GM12878 (cell line): ENCODE measurements around the gene CENPP. TPM values are rescaled to one million over a fixed set of nuclear protein-coding genes. Genes with fewer than 3 reads are reported as not detected.

ENCODE experiments used
- ATAC-seq: fragments of 200-7000 bp; cut with Tn5 transposase; 3 replicates; pipeline ENCODE4 v1.9.1; 2020; ENCODE audit warnings: mild to moderate bottlenecking, moderate library complexity
- BruUV-seq: library from RNA; stranded (reverse); fragments of 400-500 nt; replicated peaks from 2 replicates; lab custom pipeline; 2021; lab: Mats Ljungman, UMichigan
- CTCF ChIA-PET: fragments of 300-600 bp; sonication (Branson Sonifier 250); formaldehyde crosslinking; extraction: SDS; loops from one replicate; lab custom pipeline; 2021; ENCODE audit warnings: inconsistent platforms; lab: Yijun Ruan, JAX
- POLR2A ChIA-PET: fragments of 350-600 bp; formaldehyde crosslinking; extraction: SDS; loops from one replicate; lab custom pipeline; 2021; ENCODE audit warnings: inconsistent platforms; lab: Charles Lee
- RAD21 ChIA-PET: fragments of 300-600 bp; sonication (Branson Sonifier 250); formaldehyde crosslinking; loops from one replicate; lab custom pipeline; 2023; ENCODE audit warnings: antibody characterized with exemption; ENCODE audit not compliant: unreplicated experiment; lab: Charles Lee
- SMC1A ChIA-PET: fragments of 300-600 bp; sonication (Branson Sonifier 250); formaldehyde crosslinking; loops from one replicate; lab custom pipeline; 2023; ENCODE audit not compliant: unreplicated experiment, uncharacterized antibody; lab: Charles Lee
- DNase-seq: peaks from one replicate; pipeline ENCODE4 v3.0.0-alpha.2; 2011; ENCODE audit warnings: low read depth, low spot score
- FAIRE-seq: peaks from 3 replicates; lab custom pipeline; 2011; peaks lifted over from hg19 to GRCh38; lab: Jason Lieb, UNC
- H2AFZ ChIP-seq: 2 replicates; pipeline ENCODE4 v1.6.0; 2011; ENCODE audit warnings: low read depth, low read length, control low read depth; ENCODE audit not compliant: control insufficient read depth
- H3K27ac ChIP-seq: 2 replicates; pipeline ENCODE4 v1.5.1; 2011; ENCODE audit warnings: control low read depth; ENCODE audit not compliant: control insufficient read depth, insufficient read depth
- H3K27me3 ChIP-seq, 2 experiments: replicated peaks in 1 of 2; 2 replicates each; pipeline versions ENCODE4 v1.6.0 to v1.6.1; 2011; ENCODE audit warnings: low read length in 1 of 2; ENCODE audit not compliant: control insufficient read depth in 2 of 2, insufficient read depth in 2 of 2
- H3K36me3 ChIP-seq, 2 experiments: 2 replicates each; pipeline ENCODE4 v1.5.1; 2011; ENCODE audit warnings: low read length in 1 of 2; ENCODE audit not compliant: control insufficient read depth in 2 of 2, insufficient read depth in 2 of 2
- H3K4me1 ChIP-seq: 2 replicates; pipeline ENCODE4 v1.6.1; 2011; ENCODE audit warnings: mild to moderate bottlenecking, low read length, moderate library complexity, mixed read lengths; ENCODE audit not compliant: control insufficient read depth, insufficient read depth
- H3K4me2 ChIP-seq: 2 replicates; pipeline ENCODE4 v1.6.0; 2011; ENCODE audit warnings: control low read depth; ENCODE audit not compliant: control insufficient read depth, insufficient read depth
- H3K4me3 ChIP-seq: fragments of 200-600 bp; sonication (generic); 2 replicates; pipeline ENCODE4 v1.5.1; 2016
- H3K79me2 ChIP-seq: 2 replicates; pipeline ENCODE4 v1.6.0; 2011; ENCODE audit warnings: low read length; ENCODE audit not compliant: control insufficient read depth, insufficient read depth
- H3K9ac ChIP-seq: 2 replicates; pipeline ENCODE4 v1.8.0; 2011; ENCODE audit warnings: low read length, control low read depth, mixed read lengths; ENCODE audit not compliant: control insufficient read depth, insufficient read depth
- H3K9me3 ChIP-seq: replicated peaks from 3 replicates; pipeline ENCODE4 v1.5.1; 2011; ENCODE audit warnings: mild to moderate bottlenecking, low read length; ENCODE audit not compliant: control insufficient read depth, insufficient read depth
- H4K20me1 ChIP-seq: 2 replicates; pipeline ENCODE4 v1.6.0; 2011; ENCODE audit not compliant: control insufficient read depth, insufficient read depth
- CBFB ChIP-seq: IDR thresholded peaks from 2 replicates; pipeline ENCODE4 v1.6.1; 2016; ENCODE audit warnings: antibody characterized with exemption, low read depth
- CEBPB ChIP-seq, 2 experiments: fragments of 150-350 bp in 1 of 2; IDR thresholded peaks; 2 replicates each; pipeline ENCODE4 v1.6.1; 2012 to 2014; ENCODE audit warnings: low read depth in 2 of 2, low read length in 2 of 2, borderline replicate concordance in 1 of 2, inconsistent platforms in 1 of 2
- EED ChIP-seq: sonication (generic); IDR thresholded peaks from 2 replicates; pipeline ENCODE4 v1.6.1; 2016; ENCODE audit warnings: antibody characterized with exemption, low read depth
- HCFC1 ChIP-seq: fragments of 150-350 bp; IDR thresholded peaks from 2 replicates; pipeline ENCODE4 v1.6.1; 2014; ENCODE audit warnings: low read length
- KAT2A ChIP-seq: conservative IDR thresholded peaks from 2 replicates; pipeline ENCODE4 v1.6.1; 2011; ENCODE audit warnings: low read depth, low read length; ENCODE audit not compliant: control insufficient read depth
- KDM1A ChIP-seq: fragments of 200-600 bp; sonication (generic); IDR thresholded peaks from 2 replicates; pipeline ENCODE4 v1.6.1; 2016; ENCODE audit warnings: borderline replicate concordance
- MLLT1 ChIP-seq: fragments of 450-650 bp; IDR thresholded peaks from 2 replicates; pipeline ENCODE4 v1.6.1; 2016; ENCODE audit warnings: mild to moderate bottlenecking
- NFXL1 ChIP-seq: fragments of 450-650 bp; IDR thresholded peaks from 2 replicates; pipeline ENCODE4 v1.6.1; 2017; ENCODE audit warnings: antibody characterized with exemption, mild to moderate bottlenecking, borderline replicate concordance
- POU2F2 ChIP-seq: IDR thresholded peaks from 3 replicates; pipeline ENCODE4 v1.6.1; 2011; ENCODE audit warnings: low read depth, mild to moderate bottlenecking, low read length, borderline replicate concordance
- RAD21 ChIP-seq: IDR thresholded peaks from 2 replicates; pipeline ENCODE4 v1.6.1; 2011; ENCODE audit warnings: mild to moderate bottlenecking, low read depth, low read length, moderate library complexity; ENCODE audit not compliant: insufficient read depth
- YY1 ChIP-seq: IDR thresholded peaks from 2 replicates; pipeline ENCODE4 v1.6.1; 2011; ENCODE audit warnings: low read depth, mild to moderate bottlenecking, low read length
- ZSCAN29 ChIP-seq: fragments of 450-650 bp; IDR thresholded peaks from 2 replicates; pipeline ENCODE4 v1.6.1; 2017; ENCODE audit warnings: mild to moderate bottlenecking, moderate library complexity
- WGBS: methylation state at CpG from one replicate; pipeline ENCODE4 v1.1.6; 2016; ENCODE audit warnings: low lambda C conversion rate; ENCODE audit not compliant: insufficient replicate concordance, insufficient coverage; ENCODE audit errors: missing lambda C conversion rate; 5-methylcytosine and 5-hydroxymethylcytosine counted together
- in situ Hi-C: fragments of 300-500 bp; cut with MboI; formaldehyde crosslinking; loops from 9 replicates; pipeline ENCODE4 v1.14.3; 2018; ENCODE audit warnings: mixed read lengths
- intact Hi-C: fragments of 100-400 bp; cut with micrococcal nuclease; formaldehyde crosslinking; loops from one replicate; pipeline ENCODE4 v1.14.2; 2022; ENCODE audit not compliant: unreplicated experiment
- polyA plus RNA-seq, 11 experiments: library from polyadenylated mRNA; depleted of rRNA in 4 of 11; unstranded in 6 of 11; stranded (reverse) in 5 of 11; fragments of >200 nt; fragmentation: Nextera tagmentation in 4 of 11; fragmentation: Illumina TruSeq in 1 of 11; extraction: Ambion mirVana in 4 of 11; extraction: Trizol in 1 of 11; gene quantifications; 1 replicate in 1 of 11; 2 replicates in 10 of 11; pipeline versions ENCODE4 v1.2.1 to v1.2.3, GENCODE V29; 2011 to 2016; ENCODE audit warnings: inconsistent platforms in 2 of 11, missing spikeins in 2 of 11, low read depth in 1 of 11
- total RNA-seq, 4 experiments: library from RNA; depleted of rRNA in 3 of 4; stranded (reverse); fragments of >200 nt in 3 of 4; fragmentation: Illumina TruSeq in 1 of 4; extraction: Trizol in 1 of 4; gene quantifications; 2 replicates each; pipeline versions ENCODE4 v1.2.1 to v1.2.3, GENCODE V29; 2013 to 2021
- TF ChIP-seq, protein P1 (sequence below): fragments of 450-650 bp; IDR thresholded peaks from 2 replicates; pipeline ENCODE4 v1.6.1; 2017; ENCODE audit warnings: mild to moderate bottlenecking, low read depth, inconsistent platforms; ENCODE audit not compliant: poor library complexity, severe bottlenecking

CENPP gene
- total and polyA plus RNA-seq, 10 of the 15 experiments (the other 5 are each of a cell fraction or from before 2014, with no cell fraction given) = 9.4 to 31.4 (median 19.8) TPM

GRCh38 chr9:92333282-92333634, 7.5 kb downstream of the CENPP start:
- Histone ChIP-seq H3K4me2 (no peak overlapping the region), H3K36me3 (peaks cover 0 to 5% of the 10 kb centered on the region in 2 experiments; a peak in 3 of 4 replicates), H3K27me3 (no peaks in the 10 kb centered on the region), H4K20me1 (no peaks in the 10 kb centered on the region), H3K9ac (no peak overlapping the region), H3K27ac (no peak overlapping the region), H3K4me1 (no peaks in the 10 kb centered on the region; the same call in 1 of the 2 replicates), H3K79me2 (peaks cover 1% of the 10 kb centered on the region; the same call in 1 of the 2 replicates), H3K4me3 (no peak overlapping the region), H2AFZ (no peak overlapping the region), H3K9me3 (no peaks in the 10 kb centered on the region)
- WGBS = 100% methylated on average over 2 of the region's 2 CpGs
- FAIRE-seq = no peak
- POLR2A ChIA-PET = no interaction called here
- in situ Hi-C loops = no loop called here
- BruUV-seq = no TSS peak
- ATAC-seq = no peak
- intact Hi-C loops = no loop called here
- SMC1A ChIA-PET = interaction anchor here (0.9 to 1.1 kb wide), 4 partner anchors 9 to 185 kb away, joined by 3 to 4 read pairs (median 3); no protein-coding TSS in a partner anchor
- CTCF ChIA-PET = interaction anchor here (0.6 to 1.5 kb wide), 3 partner anchors 10 to 193 kb away, joined by 4 to 5 read pairs (median 4); no protein-coding TSS in a partner anchor
- TF ChIP-seq CBFB = no peak
- RAD21 ChIA-PET = no interaction called here
- no peak for DNase-seq

- BruUV-seq = no TSS peak
- FAIRE-seq = no peak
- in situ Hi-C loops = no loop called here
These were observed 15.8 kb downstream of the CENPP start for GRCh38 chr9:92341578-92341977.

More at GRCh38 chr9:92341578-92341977, 15.8 kb downstream of the CENPP start:
- H2AFZ ChIP-seq = no peak overlapping the region
- H3K27me3 ChIP-seq = no peaks in the 10 kb centered on the region
- peaks cover 6% of the 10 kb centered on the region; the same call in 1 of the 3 replicates for H3K9me3 ChIP-seq
- no peak for ATAC-seq
- intact Hi-C loops = no loop called here
- WGBS = 89% methylated on average over 1 of the region's 1 CpG
- H3K4me3 ChIP-seq = no peak overlapping the region
- RAD21 ChIA-PET = no interaction called here
- SMC1A ChIA-PET = no interaction called here
- H3K4me1 ChIP-seq = no peaks in the 10 kb centered on the region
- no peak overlapping the region for H3K4me2 ChIP-seq
- H4K20me1 ChIP-seq = no peaks in the 10 kb centered on the region
- H3K9ac ChIP-seq = no peak overlapping the region
- peaks cover 4 to 21% of the 10 kb centered on the region in 2 experiments for H3K36me3 ChIP-seq
- POLR2A ChIA-PET = no interaction called here
- TF ChIP-seq YY1 (no peak), NFXL1 (no peak), ZSCAN29 (no peak), POU2F2 (no peak), KDM1A (no peak), KAT2A (no peak), CEBPB (IDR thresholded peaks at IDR 0.05; ENCODE audit: borderline replicate concordance in 1 of 2, low read depth in 2 of 2, low read length in 2 of 2) (no peak), RAD21 (no peak), EED (no peak), MLLT1 (no peak), HCFC1 (no peak)
- TF ChIP-seq, protein P1, sequence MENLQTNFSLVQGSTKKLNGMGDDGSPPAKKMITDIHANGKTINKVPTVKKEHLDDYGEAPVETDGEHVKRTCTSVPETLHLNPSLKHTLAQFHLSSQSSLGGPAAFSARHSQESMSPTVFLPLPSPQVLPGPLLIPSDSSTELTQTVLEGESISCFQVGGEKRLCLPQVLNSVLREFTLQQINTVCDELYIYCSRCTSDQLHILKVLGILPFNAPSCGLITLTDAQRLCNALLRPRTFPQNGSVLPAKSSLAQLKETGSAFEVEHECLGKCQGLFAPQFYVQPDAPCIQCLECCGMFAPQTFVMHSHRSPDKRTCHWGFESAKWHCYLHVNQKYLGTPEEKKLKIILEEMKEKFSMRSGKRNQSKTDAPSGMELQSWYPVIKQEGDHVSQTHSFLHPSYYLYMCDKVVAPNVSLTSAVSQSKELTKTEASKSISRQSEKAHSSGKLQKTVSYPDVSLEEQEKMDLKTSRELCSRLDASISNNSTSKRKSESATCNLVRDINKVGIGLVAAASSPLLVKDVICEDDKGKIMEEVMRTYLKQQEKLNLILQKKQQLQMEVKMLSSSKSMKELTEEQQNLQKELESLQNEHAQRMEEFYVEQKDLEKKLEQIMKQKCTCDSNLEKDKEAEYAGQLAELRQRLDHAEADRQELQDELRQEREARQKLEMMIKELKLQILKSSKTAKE = no peak
- H3K27ac ChIP-seq = no peak overlapping the region
- CTCF ChIA-PET = no interaction called here
- DNase-seq = no peak
- H3K79me2 ChIP-seq = no peaks in the 10 kb centered on the region
